ENCODE measurements around the gene CRYBA2. TPM values are rescaled to one million over a fixed set of nuclear protein-coding genes. Genes with fewer than 3 reads are reported as not detected.

Gene CRYBA2
- total RNA-seq, 4 donors from 2014 or later = not detected

- H3K27me3 ChIP-seq = peaks cover 71 to 85% (median 80%) of the 10 kb centered on the region in 3 donors
- H3K36me3 ChIP-seq = no peaks in the 10 kb centered on the region
- no peak for TF ChIP-seq CTCF (IDR thresholded peaks at IDR 0.05 in 4 of 5, conservative IDR thresholded peaks at IDR 0.05 in 1 of 5)
- no peak for TF ChIP-seq POLR2A (IDR thresholded peaks at IDR 0.05)
- in situ Hi-C loops (cut with MboI; ENCODE audit: low sequenced_read_pairs in 4 of 4) (no loop called here), intact Hi-C loops (cut with DNase I; ENCODE audit: low total_unique reads) (loop anchor here (5.0 kb wide), 1 partner anchor 176 kb away; no protein-coding TSS in a partner anchor)
- no peak overlapping the region for H3K27ac ChIP-seq
- H3K4me1 ChIP-seq = peaks cover 27 to 33% of the 10 kb centered on the region in 2 donors
- H3K9me3 ChIP-seq = no peaks in the 10 kb centered on the region
- ATAC-seq (no peak), DNase-seq (no peak)
- peak overlapping the region in 1 of 4 donors; percentile 28 for H3K4me3 ChIP-seq
Observed at GRCh38 chr2:218980735-218981389, 12.4 kb downstream of the CRYBA2 start.

GRCh38 chr2:218979846-218980734 lies 13.1 kb downstream of the CRYBA2 start:
- in situ Hi-C loops (cut with MboI; ENCODE audit: low sequenced_read_pairs in 4 of 4) (no loop called here), intact Hi-C loops (cut with DNase I; ENCODE audit: low total_unique reads) (loop anchor here (5.0 kb wide), 1 partner anchor 177 kb away; no protein-coding TSS in a partner anchor)
- ATAC-seq = peak; percentile 77 to 83
- H3K4me3 ChIP-seq = peak overlapping the region; percentile 16 to 42 (median 30)
- no peak overlapping the region for H3K27ac ChIP-seq
- no peaks in the 10 kb centered on the region for H3K36me3 ChIP-seq
- peaks cover 27 to 31% of the 10 kb centered on the region in 2 donors for H3K4me1 ChIP-seq
- H3K9me3 ChIP-seq = no peaks in the 10 kb centered on the region
- DNase-seq = peak; percentile 40 to 62
- TF ChIP-seq CTCF (IDR thresholded peaks at IDR 0.05 in 4 of 5, conservative IDR thresholded peaks at IDR 0.05 in 1 of 5) = peak; percentile 41 to 94 (median 83)
- TF ChIP-seq POLR2A (IDR thresholded peaks at IDR 0.05) = no peak
- peaks cover 69 to 86% (median 79%) of the 10 kb centered on the region in 3 donors for H3K27me3 ChIP-seq

GRCh38 chr2:218975060-218975777 lies 18.0 kb downstream of the CRYBA2 start:
- Histone ChIP-seq H3K27ac (no peak overlapping the region), H3K27me3 (peaks cover 32 to 67% (median 40%) of the 10 kb centered on the region in 3 donors), H3K36me3 (no peaks in the 10 kb centered on the region), H3K9me3 (no peaks in the 10 kb centered on the region), H3K4me3 (no peak overlapping the region), H3K4me1 (peaks cover 0 to 2% of the 10 kb centered on the region in 2 donors)
- no peak for ATAC-seq
- intact Hi-C loops (cut with DNase I; ENCODE audit: low total_unique reads) = no loop called here
- no peak for DNase-seq
- in situ Hi-C loops (cut with MboI; ENCODE audit: low sequenced_read_pairs in 4 of 4) = no loop called here
- TF ChIP-seq POLR2A (IDR thresholded peaks at IDR 0.05) = no peak
- TF ChIP-seq CTCF (IDR thresholded peaks at IDR 0.05 in 4 of 5, conservative IDR thresholded peaks at IDR 0.05 in 1 of 5) = no peak

- Histone ChIP-seq H3K27me3 (peaks cover 19 to 46% (median 38%) of the 10 kb centered on the region in 3 donors), H3K36me3 (no peaks in the 10 kb centered on the region), H3K4me1 (no peaks in the 10 kb centered on the region), H3K4me3 (no peak overlapping the region), H3K27ac (no peak overlapping the region), H3K9me3 (no peaks in the 10 kb centered on the region)
- TF ChIP-seq CTCF (IDR thresholded peaks at IDR 0.05 in 4 of 5, conservative IDR thresholded peaks at IDR 0.05 in 1 of 5) (no peak), POLR2A (IDR thresholded peaks at IDR 0.05) (no peak)
- in situ Hi-C loops (cut with MboI; ENCODE audit: low sequenced_read_pairs in 4 of 4) (no loop called here), intact Hi-C loops (cut with DNase I; ENCODE audit: low total_unique reads) (no loop called here)
- ATAC-seq = no peak
- DNase-seq = no peak
Observed at GRCh38 chr2:218970894-218971293, 22.3 kb downstream of the CRYBA2 start.

Data from gastrocnemius medialis (tissue), 4 donors.